Activated naive CD4-positive, alpha-beta T cell treated with anti-CD3 and anti-CD28 coated beads, Interleukin-2, amount 50 U/mL, for 24 hours (primary cell): ENCODE measurements around the gene AATK.
A peak's percentile ranks its signal among the peaks of the same experiment; 100 is the strongest.

Experiments
- H3K27ac Mint-ChIP-seq: one replicate; pipeline ENCODE4 v1.8.0; 2021; ENCODE audit warnings: mild to moderate bottlenecking, mixed read lengths
- H3K27me3 Mint-ChIP-seq: one replicate; pipeline ENCODE4 v1.8.0; 2021; ENCODE audit warnings: mixed read lengths
- H3K36me3 Mint-ChIP-seq: one replicate; pipeline ENCODE4 v1.8.0; 2021; ENCODE audit warnings: mixed read lengths
- H3K4me1 Mint-ChIP-seq: one replicate; pipeline ENCODE4 v1.8.0; 2021; ENCODE audit warnings: mixed read lengths
- H3K4me3 Mint-ChIP-seq: one replicate; pipeline ENCODE4 v1.8.0; 2021; ENCODE audit warnings: mild to moderate bottlenecking, mixed read lengths
- H3K9me3 Mint-ChIP-seq: one replicate; pipeline ENCODE4 v1.8.0; 2021; ENCODE audit warnings: mixed read lengths

The AATK gene

GRCh38 chr17:81097134-81097942, 68.7 kb downstream of the AATK start:
- Mint-ChIP-seq H3K36me3 (no peaks in the 10 kb centered on the region), H3K4me3 (no peak overlapping the region), H3K27me3 (no peaks in the 10 kb centered on the region), H3K27ac (no peak overlapping the region), H3K4me1 (peaks cover 20% of the 10 kb centered on the region), H3K9me3 (no peaks in the 10 kb centered on the region)

- Mint-ChIP-seq H3K27me3 (no peaks in the 10 kb centered on the region), H3K4me3 (no peak overlapping the region), H3K4me1 (peaks cover 20% of the 10 kb centered on the region), H3K9me3 (no peaks in the 10 kb centered on the region), H3K27ac (peak overlapping the region; percentile 91), H3K36me3 (no peaks in the 10 kb centered on the region)
Measured at GRCh38 chr17:81096741-81097133, 69.3 kb downstream of the AATK start.

- no peaks in the 10 kb centered on the region for H3K27me3 Mint-ChIP-seq
- H3K4me1 Mint-ChIP-seq, result peaks cover 21% of the 10 kb centered on the region
- H3K4me3 Mint-ChIP-seq, result peak overlapping the region; percentile 55
- no peaks in the 10 kb centered on the region for H3K9me3 Mint-ChIP-seq
- H3K36me3 Mint-ChIP-seq, result no peaks in the 10 kb centered on the region
- peak overlapping the region; percentile 35 for H3K27ac Mint-ChIP-seq
Measured at GRCh38 chr17:81095383-81095762, 70.6 kb downstream of the AATK start.

GRCh38 chr17:81094509-81095382, 71.3 kb downstream of the AATK start:
- H3K9me3 Mint-ChIP-seq, result no peaks in the 10 kb centered on the region
- H3K36me3 Mint-ChIP-seq, result no peaks in the 10 kb centered on the region
- no peaks in the 10 kb centered on the region for H3K27me3 Mint-ChIP-seq
- peak overlapping the region; percentile 23 for H3K4me3 Mint-ChIP-seq
- H3K4me1 Mint-ChIP-seq, result peaks cover 24% of the 10 kb centered on the region
- peak overlapping the region; percentile 70 for H3K27ac Mint-ChIP-seq

GRCh38 chr17:81093619-81094508, 72.2 kb downstream of the AATK start:
- Mint-ChIP-seq H3K4me3 (no peak overlapping the region), H3K27ac (peak overlapping the region; percentile 70), H3K4me1 (peaks cover 24% of the 10 kb centered on the region), H3K27me3 (no peaks in the 10 kb centered on the region), H3K9me3 (no peaks in the 10 kb centered on the region), H3K36me3 (no peaks in the 10 kb centered on the region)

GRCh38 chr17:81092518-81093095, 73.4 kb downstream of the AATK start:
- Mint-ChIP-seq H3K27me3 (no peaks in the 10 kb centered on the region), H3K4me1 (peaks cover 24% of the 10 kb centered on the region), H3K4me3 (no peak overlapping the region), H3K27ac (no peak overlapping the region), H3K9me3 (no peaks in the 10 kb centered on the region), H3K36me3 (no peaks in the 10 kb centered on the region)

GRCh38 chr17:81091774-81092517, 74.1 kb downstream of the AATK start:
- no peaks in the 10 kb centered on the region for H3K9me3 Mint-ChIP-seq
- H3K27me3 Mint-ChIP-seq, result no peaks in the 10 kb centered on the region
- H3K36me3 Mint-ChIP-seq, result no peaks in the 10 kb centered on the region
- no peak overlapping the region for H3K4me3 Mint-ChIP-seq
- H3K4me1 Mint-ChIP-seq, result peaks cover 22% of the 10 kb centered on the region
- H3K27ac Mint-ChIP-seq, result no peak overlapping the region

- Mint-ChIP-seq H3K27ac (no peak overlapping the region), H3K27me3 (no peaks in the 10 kb centered on the region), H3K9me3 (no peaks in the 10 kb centered on the region), H3K4me3 (no peak overlapping the region), H3K36me3 (no peaks in the 10 kb centered on the region), H3K4me1 (peaks cover 18% of the 10 kb centered on the region)
Measured at GRCh38 chr17:81091154-81091553, 74.9 kb downstream of the AATK start.

GRCh38 chr17:81090361-81091136, 75.5 kb downstream of the AATK start:
- Mint-ChIP-seq H3K4me3 (no peak overlapping the region), H3K27me3 (no peaks in the 10 kb centered on the region), H3K4me1 (peaks cover 14% of the 10 kb centered on the region), H3K9me3 (no peaks in the 10 kb centered on the region), H3K27ac (no peak overlapping the region), H3K36me3 (no peaks in the 10 kb centered on the region)

- H3K27ac Mint-ChIP-seq, result no peak overlapping the region
- no peaks in the 10 kb centered on the region for H3K36me3 Mint-ChIP-seq
- no peaks in the 10 kb centered on the region for H3K27me3 Mint-ChIP-seq
Measured at GRCh38 chr17:81086789-81087551, 79.1 kb downstream of the AATK start.

GRCh38 chr17:81085420-81085911, 80.6 kb downstream of the AATK start:
- Mint-ChIP-seq H3K36me3 (no peaks in the 10 kb centered on the region), H3K9me3 (no peaks in the 10 kb centered on the region), H3K4me1 (peaks cover 4% of the 10 kb centered on the region), H3K27ac (no peak overlapping the region), H3K27me3 (no peaks in the 10 kb centered on the region), H3K4me3 (no peak overlapping the region)

More at GRCh38 chr17:81086789-81087551, 79.1 kb downstream of the AATK start:
- Mint-ChIP-seq H3K9me3 (no peaks in the 10 kb centered on the region), H3K4me1 (peaks cover 4% of the 10 kb centered on the region), H3K4me3 (no peak overlapping the region)

- H3K27me3 Mint-ChIP-seq, result no peaks in the 10 kb centered on the region
Measured at GRCh38 chr17:81084680-81085419, 81.2 kb downstream of the AATK start.

More at GRCh38 chr17:81084680-81085419, 81.2 kb downstream of the AATK start:
- Mint-ChIP-seq H3K27ac (no peak overlapping the region), H3K36me3 (no peaks in the 10 kb centered on the region), H3K9me3 (no peaks in the 10 kb centered on the region), H3K4me1 (no peaks in the 10 kb centered on the region), H3K4me3 (no peak overlapping the region)
